Endodermal cell (in vitro differentiated cells): ENCODE results near the gene CLEC16A. TPM values are rescaled to one million over a fixed set of nuclear protein-coding genes. Genes with fewer than 3 reads are reported as not detected.

Experiments used
- DNase-seq: peaks from one replicate; pipeline ENCODE4 v3.0.0-alpha.2; 2017
- H3K27ac ChIP-seq: 2 replicates; pipeline ENCODE4 v1.5.1; 2013; ENCODE audit warnings: mild to moderate bottlenecking, low read depth, low read length, moderate library complexity
- H3K27me3 ChIP-seq: 2 replicates; pipeline ENCODE4 v1.6.1; 2013; ENCODE audit warnings: mild to moderate bottlenecking, low read length, moderate library complexity; ENCODE audit not compliant: insufficient read depth, control insufficient read depth, poor library complexity, severe bottlenecking
- H3K36me3 ChIP-seq: 2 replicates; pipeline ENCODE4 v1.7.0; 2013; ENCODE audit warnings: mild to moderate bottlenecking, low read length, moderate library complexity; ENCODE audit not compliant: control insufficient read depth, insufficient read depth
- H3K4me1 ChIP-seq: one replicate; pipeline ENCODE4 v1.7.0; 2013; ENCODE audit warnings: low read length; ENCODE audit not compliant: control insufficient read depth, insufficient read depth
- H3K4me3 ChIP-seq: 2 replicates; pipeline ENCODE4 v1.5.1; 2013; ENCODE audit warnings: mild to moderate bottlenecking, low read length, moderate library complexity
- H3K9ac ChIP-seq: 2 replicates; pipeline ENCODE4 v1.6.1; 2013; ENCODE audit warnings: mild to moderate bottlenecking, low read length, moderate library complexity; ENCODE audit not compliant: poor library complexity, severe bottlenecking; ENCODE audit errors: extremely low read depth
- H3K9me3 ChIP-seq: 2 replicates; pipeline ENCODE4 v1.6.1; 2013; ENCODE audit warnings: mild to moderate bottlenecking, low read length, moderate library complexity; ENCODE audit not compliant: control insufficient read depth
- H3K27ac Mint-ChIP-seq: 2 replicates; pipeline ENCODE4 v1.8.0; 2020; ENCODE audit warnings: mixed read lengths
- H3K27me3 Mint-ChIP-seq: 2 replicates; pipeline ENCODE4 v1.8.0; 2021; ENCODE audit warnings: mild to moderate bottlenecking, mixed read lengths; ENCODE audit not compliant: insufficient read depth
- H3K36me3 Mint-ChIP-seq: 2 replicates; pipeline ENCODE4 v1.8.0; 2020; ENCODE audit warnings: low read depth, mixed read lengths
- H3K4me1 Mint-ChIP-seq: 2 replicates; pipeline ENCODE4 v1.8.0; 2020; ENCODE audit warnings: mixed read lengths
- H3K4me3 Mint-ChIP-seq: 2 replicates; pipeline ENCODE4 v1.8.0; 2020; ENCODE audit warnings: mild to moderate bottlenecking, moderate library complexity, mixed read lengths
- H3K9me3 Mint-ChIP-seq: 2 replicates; pipeline ENCODE4 v1.8.0; 2020; ENCODE audit warnings: mild to moderate bottlenecking, mixed read lengths
- WGBS, 2 experiments: methylation state at CpG; one replicate each; pipeline versions ENCODE4 v1.1.5 to v1.1.7; 2013; ENCODE audit warnings: missing lambda C conversion rate in 2 of 2, mixed read lengths in 1 of 2; ENCODE audit not compliant: insufficient coverage in 1 of 2, insufficient read length in 1 of 2; 5-methylcytosine and 5-hydroxymethylcytosine counted together
- total RNA-seq, 2 donors: library from RNA; stranded (reverse); fragmentation: NEBNext Ultra II Directional in 1 of 2; extraction: Animal tissue kit (Norgen Biotek cat#: 25700) in 1 of 2; gene quantifications; 2 replicates in 1 of 2; 3 replicates in 1 of 2; pipeline ENCODE4 v1.2.1, GENCODE V29; 2021
- TF ChIP-seq, protein P1 (sequence below): fragments of 200-600 bp; sonication (generic); conservative IDR thresholded peaks from 2 replicates; pipeline ENCODE4 v1.5.0; 2021; ENCODE audit warnings: antibody characterized with exemption, mild to moderate bottlenecking

CLEC16A gene
- total RNA-seq, 2 donors from 2014 or later = 19.5 to 28.3 TPM

DNA sequence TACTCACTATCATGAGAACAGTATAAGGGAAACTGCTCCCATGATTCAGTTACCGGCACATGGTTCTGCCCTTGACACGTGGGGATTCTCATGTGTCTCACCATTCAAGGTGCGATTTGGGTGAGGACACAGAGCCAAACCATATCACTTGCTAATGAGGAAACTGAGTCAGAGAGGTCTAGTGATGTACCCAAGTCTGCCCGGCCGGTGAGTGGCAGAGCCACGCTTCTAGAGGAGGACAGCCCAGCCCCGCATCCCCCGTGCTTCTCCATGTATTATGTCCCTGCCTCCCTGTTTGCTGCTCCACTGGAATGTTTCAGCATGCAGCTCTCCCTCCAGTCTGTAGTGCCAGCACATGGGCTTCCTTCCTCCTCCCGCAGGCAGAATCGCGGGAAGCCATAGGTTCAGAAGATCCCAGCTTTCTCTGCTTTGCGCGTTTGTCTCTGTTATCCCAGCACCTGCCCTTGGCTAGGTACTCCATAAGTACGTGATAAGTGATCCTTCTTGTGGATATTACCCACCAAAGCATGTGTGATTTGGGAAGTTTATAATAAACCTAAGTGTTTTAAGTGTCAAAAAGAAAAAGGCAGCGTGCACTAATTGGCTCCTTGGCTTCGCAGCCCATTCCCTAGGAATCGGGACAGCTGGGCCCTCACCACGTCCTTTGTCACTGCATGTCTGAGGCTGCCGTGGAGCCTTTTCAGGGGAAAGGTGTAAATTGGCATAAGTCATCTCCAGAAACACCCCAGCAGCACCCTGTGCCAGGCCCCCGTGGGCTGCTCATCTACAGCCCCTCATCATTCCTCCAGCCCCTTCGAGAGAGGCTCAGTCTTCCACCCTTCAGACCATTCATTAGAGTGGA lies 103.8 kb downstream of the CLEC16A start:
- whole genome bisulfite sequencing, 2 experiments = 89 to 98% methylated on average over 12 to 21 of the region's 21 CpGs
- H3K9ac ChIP-seq = no peak overlapping the region
- H3K36me3 Mint-ChIP-seq = peaks cover 46% of the 10 kb centered on the region

DNA sequence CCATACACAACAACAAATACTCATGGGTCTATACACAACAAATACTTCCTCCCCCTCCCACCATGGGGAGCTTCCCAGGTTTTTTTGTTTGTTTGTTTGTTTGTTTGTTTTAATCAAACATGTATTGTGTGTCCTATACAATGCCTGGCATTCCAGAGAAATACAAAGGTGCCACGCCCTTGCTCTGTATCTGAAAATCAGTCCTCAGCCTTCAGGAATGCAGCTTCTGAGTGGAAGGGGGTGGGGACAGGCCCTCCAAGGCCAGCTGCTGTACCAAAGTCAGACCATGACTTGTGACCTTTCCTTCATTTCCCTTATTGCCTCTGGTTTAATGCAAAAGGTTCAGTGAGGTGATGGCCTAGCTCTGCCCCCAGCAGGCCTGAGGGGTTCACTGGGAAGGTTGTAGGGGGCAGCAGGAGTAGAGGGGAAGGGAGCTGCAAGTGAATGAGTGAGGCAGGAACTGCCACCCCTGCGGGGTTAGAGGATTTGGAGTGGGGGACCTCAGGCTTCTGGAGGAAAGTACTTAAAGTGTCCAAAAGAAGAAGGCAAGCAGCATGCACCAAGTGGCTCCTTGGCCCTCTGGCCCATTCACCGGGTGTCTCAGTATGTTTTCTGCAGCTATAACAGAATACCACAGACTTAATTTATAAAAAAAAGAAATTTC lies 105.2 kb downstream of the CLEC16A start:
- Histone ChIP-seq H3K27ac (no peak overlapping the region), H3K27me3 (no peaks in the 10 kb centered on the region), H3K4me3 (no peak overlapping the region), H3K4me1 (peaks cover 27% of the 10 kb centered on the region), H3K9me3 (no peaks in the 10 kb centered on the region), H3K36me3 (peaks cover 30% of the 10 kb centered on the region), H3K9ac (peak overlapping the region; percentile 44)
- H3K4me1 Mint-ChIP-seq = peaks cover 45% of the 10 kb centered on the region
- TF ChIP-seq, protein P1, sequence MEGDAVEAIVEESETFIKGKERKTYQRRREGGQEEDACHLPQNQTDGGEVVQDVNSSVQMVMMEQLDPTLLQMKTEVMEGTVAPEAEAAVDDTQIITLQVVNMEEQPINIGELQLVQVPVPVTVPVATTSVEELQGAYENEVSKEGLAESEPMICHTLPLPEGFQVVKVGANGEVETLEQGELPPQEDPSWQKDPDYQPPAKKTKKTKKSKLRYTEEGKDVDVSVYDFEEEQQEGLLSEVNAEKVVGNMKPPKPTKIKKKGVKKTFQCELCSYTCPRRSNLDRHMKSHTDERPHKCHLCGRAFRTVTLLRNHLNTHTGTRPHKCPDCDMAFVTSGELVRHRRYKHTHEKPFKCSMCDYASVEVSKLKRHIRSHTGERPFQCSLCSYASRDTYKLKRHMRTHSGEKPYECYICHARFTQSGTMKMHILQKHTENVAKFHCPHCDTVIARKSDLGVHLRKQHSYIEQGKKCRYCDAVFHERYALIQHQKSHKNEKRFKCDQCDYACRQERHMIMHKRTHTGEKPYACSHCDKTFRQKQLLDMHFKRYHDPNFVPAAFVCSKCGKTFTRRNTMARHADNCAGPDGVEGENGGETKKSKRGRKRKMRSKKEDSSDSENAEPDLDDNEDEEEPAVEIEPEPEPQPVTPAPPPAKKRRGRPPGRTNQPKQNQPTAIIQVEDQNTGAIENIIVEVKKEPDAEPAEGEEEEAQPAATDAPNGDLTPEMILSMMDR = no peak
- no peak overlapping the region for H3K4me3 Mint-ChIP-seq
- peak overlapping the region; percentile 85 for H3K27ac Mint-ChIP-seq
- no peaks in the 10 kb centered on the region for H3K27me3 Mint-ChIP-seq
- peak; percentile 66 for DNase-seq
- WGBS, 2 experiments = 60 to 71% methylated on average over 1 to 3 of the region's 3 CpGs
- H3K36me3 Mint-ChIP-seq = peaks cover 36% of the 10 kb centered on the region
- H3K9me3 Mint-ChIP-seq = no peaks in the 10 kb centered on the region

More for the DNA sequence above, 103.8 kb downstream of the CLEC16A start:
- Histone ChIP-seq H3K9me3 (no peaks in the 10 kb centered on the region), H3K4me3 (no peak overlapping the region), H3K36me3 (peaks cover 40% of the 10 kb centered on the region), H3K27me3 (no peaks in the 10 kb centered on the region), H3K4me1 (peaks cover 24% of the 10 kb centered on the region), H3K27ac (no peak overlapping the region)
- TF ChIP-seq, protein P1 = no peak
- H3K4me3 Mint-ChIP-seq = no peak overlapping the region
- H3K27ac Mint-ChIP-seq = peak overlapping the region; percentile 11
- H3K27me3 Mint-ChIP-seq = no peaks in the 10 kb centered on the region
- peaks cover 38% of the 10 kb centered on the region for H3K4me1 Mint-ChIP-seq
- peak; percentile 44 for DNase-seq
- H3K9me3 Mint-ChIP-seq = no peaks in the 10 kb centered on the region

DNA sequence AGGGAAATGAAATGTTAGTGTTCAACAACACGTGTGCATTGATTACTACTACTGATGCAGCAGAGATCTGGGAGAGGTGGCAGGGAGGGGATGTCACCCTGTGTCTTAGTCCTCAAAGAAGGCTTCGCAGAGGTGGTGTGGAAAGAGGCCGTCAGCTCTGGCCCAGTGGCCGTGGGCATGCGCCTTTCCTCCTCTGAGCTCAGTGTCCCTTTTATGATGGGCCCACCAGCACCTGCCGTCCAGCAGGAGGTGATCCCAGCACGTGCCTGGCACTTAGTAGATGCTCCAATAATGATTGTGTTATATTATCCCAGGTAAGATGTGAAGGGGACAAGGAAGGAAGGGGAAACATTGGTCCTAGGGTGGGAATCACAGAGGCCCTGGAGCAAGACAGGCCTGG lies 106.2 kb downstream of the CLEC16A start:
- 93 to 98% methylated on average over 5 to 7 of the region's 7 CpGs for WGBS, 2 experiments
- TF ChIP-seq, protein P1 = no peak
- H3K4me1 ChIP-seq = peaks cover 27% of the 10 kb centered on the region
- peak overlapping the region; percentile 16 for H3K27ac Mint-ChIP-seq
- no peak overlapping the region for H3K9ac ChIP-seq
- no peak for DNase-seq
- H3K9me3 Mint-ChIP-seq = no peaks in the 10 kb centered on the region
- no peak overlapping the region for H3K27ac ChIP-seq
- no peaks in the 10 kb centered on the region for H3K27me3 Mint-ChIP-seq
- H3K4me1 Mint-ChIP-seq = peaks cover 51% of the 10 kb centered on the region
- peaks cover 37% of the 10 kb centered on the region for H3K36me3 Mint-ChIP-seq
- no peaks in the 10 kb centered on the region for H3K27me3 ChIP-seq
- H3K4me3 ChIP-seq = no peak overlapping the region
- peak overlapping the region; percentile 8 for H3K4me3 Mint-ChIP-seq
- peaks cover 22% of the 10 kb centered on the region for H3K36me3 ChIP-seq
- H3K9me3 ChIP-seq = no peaks in the 10 kb centered on the region
